ENCODE results near the gene KRTAP5-11.
"Not testable (repeated sequence)": the region's sequence is repeated elsewhere in the genome, so short reads cannot be mapped to it uniquely, and the experiment has no call there.

The KRTAP5-11 gene

GRCh38 chr11:71542879-71543777, 39.5 kb downstream of the KRTAP5-11 start:
- Histone ChIP-seq H3K4me2 (ENCODE audit: low read depth, low read length, poor library complexity, severe bottlenecking) (no peak overlapping the region), H3K36me3 (ENCODE audit: insufficient read depth, low read length) (no peaks in the 10 kb centered on the region), H3K79me2 (ENCODE audit: insufficient read depth, low read length) (no peaks in the 10 kb centered on the region), H3K4me1 (ENCODE audit: insufficient read depth, low read length, poor library complexity, severe bottlenecking) (no peaks in the 10 kb centered on the region), H3K9me2 (replicated peaks; ENCODE audit: low read depth, low read length) (no peaks in the 10 kb centered on the region), H3K9ac (ENCODE audit: low read depth, low read length, poor library complexity, severe bottlenecking) (no peak overlapping the region), H2AFZ (ENCODE audit: low read length) (no peak overlapping the region), H3K4me3 (ENCODE audit: low read length, poor library complexity, severe bottlenecking) (no peak overlapping the region), H4K20me1 (ENCODE audit: insufficient read depth, low read length, poor library complexity, severe bottlenecking) (no peaks in the 10 kb centered on the region), H3K27me3 (ENCODE audit: insufficient read depth, low read length, poor library complexity, severe bottlenecking) (no peaks in the 10 kb centered on the region), H3F3A (ENCODE audit: low read depth) (no peaks in the 10 kb centered on the region), H3K9me3 (ENCODE audit: insufficient read depth, low read depth, low read length) (peaks cover 7% of the 10 kb centered on the region; the same call in 1 of the 2 replicates)
- TF ChIP-seq EZH2phosphoT487 (IDR thresholded peaks at IDR 0.05; ENCODE audit: borderline replicate concordance) = no peak
- TF ChIP-seq, protein P1, sequence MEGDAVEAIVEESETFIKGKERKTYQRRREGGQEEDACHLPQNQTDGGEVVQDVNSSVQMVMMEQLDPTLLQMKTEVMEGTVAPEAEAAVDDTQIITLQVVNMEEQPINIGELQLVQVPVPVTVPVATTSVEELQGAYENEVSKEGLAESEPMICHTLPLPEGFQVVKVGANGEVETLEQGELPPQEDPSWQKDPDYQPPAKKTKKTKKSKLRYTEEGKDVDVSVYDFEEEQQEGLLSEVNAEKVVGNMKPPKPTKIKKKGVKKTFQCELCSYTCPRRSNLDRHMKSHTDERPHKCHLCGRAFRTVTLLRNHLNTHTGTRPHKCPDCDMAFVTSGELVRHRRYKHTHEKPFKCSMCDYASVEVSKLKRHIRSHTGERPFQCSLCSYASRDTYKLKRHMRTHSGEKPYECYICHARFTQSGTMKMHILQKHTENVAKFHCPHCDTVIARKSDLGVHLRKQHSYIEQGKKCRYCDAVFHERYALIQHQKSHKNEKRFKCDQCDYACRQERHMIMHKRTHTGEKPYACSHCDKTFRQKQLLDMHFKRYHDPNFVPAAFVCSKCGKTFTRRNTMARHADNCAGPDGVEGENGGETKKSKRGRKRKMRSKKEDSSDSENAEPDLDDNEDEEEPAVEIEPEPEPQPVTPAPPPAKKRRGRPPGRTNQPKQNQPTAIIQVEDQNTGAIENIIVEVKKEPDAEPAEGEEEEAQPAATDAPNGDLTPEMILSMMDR (conservative IDR thresholded peaks at IDR 0.05; ENCODE audit: low read length) = no peak

DNA sequence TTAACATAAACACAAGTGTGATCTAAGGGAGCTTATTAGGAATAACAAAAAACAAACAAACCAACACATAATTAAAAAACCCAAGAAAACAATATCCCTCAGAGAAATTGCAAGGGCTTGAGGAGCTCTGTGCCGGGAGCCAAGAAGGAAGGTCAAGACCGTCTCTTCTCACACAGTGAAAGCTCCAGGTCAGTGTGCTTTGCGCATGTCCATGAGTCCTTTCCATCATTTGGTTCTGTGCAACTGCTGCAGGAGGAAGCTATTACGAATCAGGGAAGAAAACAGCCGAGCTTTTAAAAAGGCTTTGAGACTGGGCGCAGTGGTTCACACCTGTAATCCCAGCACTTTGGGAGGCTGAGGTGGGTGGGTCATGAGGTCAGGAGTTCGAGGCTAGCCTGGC, 40.3 kb downstream of the KRTAP5-11 start:
- no peaks in the 10 kb centered on the region for H3K4me1 ChIP-seq (ENCODE audit: insufficient read depth, low read length, poor library complexity, severe bottlenecking)
- H2AFZ ChIP-seq (ENCODE audit: low read length) = no peak overlapping the region
- H3K9me2 ChIP-seq (replicated peaks; ENCODE audit: low read depth, low read length) = no peaks in the 10 kb centered on the region
- no peaks in the 10 kb centered on the region for H4K20me1 ChIP-seq (ENCODE audit: insufficient read depth, low read length, poor library complexity, severe bottlenecking)
- no peaks in the 10 kb centered on the region for H3K36me3 ChIP-seq (ENCODE audit: insufficient read depth, low read length)
- no peak overlapping the region for H3K9ac ChIP-seq (ENCODE audit: low read depth, low read length, poor library complexity, severe bottlenecking)
- H3K27me3 ChIP-seq (ENCODE audit: insufficient read depth, low read length, poor library complexity, severe bottlenecking) = no peaks in the 10 kb centered on the region
- no peak overlapping the region for H3K4me3 ChIP-seq (ENCODE audit: low read length, poor library complexity, severe bottlenecking)
- TF ChIP-seq, protein P1 (conservative IDR thresholded peaks at IDR 0.05; ENCODE audit: low read length) = no peak
- TF ChIP-seq EZH2phosphoT487 (IDR thresholded peaks at IDR 0.05; ENCODE audit: borderline replicate concordance) = no peak
- no peak overlapping the region for H3K4me2 ChIP-seq (ENCODE audit: low read depth, low read length, poor library complexity, severe bottlenecking)
- peaks cover 7% of the 10 kb centered on the region; the same call in 1 of the 2 replicates for H3K9me3 ChIP-seq (ENCODE audit: insufficient read depth, low read depth, low read length)
- no peaks in the 10 kb centered on the region for H3F3A ChIP-seq (ENCODE audit: low read depth)
- H3K79me2 ChIP-seq (ENCODE audit: insufficient read depth, low read length) = no peaks in the 10 kb centered on the region

DNA sequence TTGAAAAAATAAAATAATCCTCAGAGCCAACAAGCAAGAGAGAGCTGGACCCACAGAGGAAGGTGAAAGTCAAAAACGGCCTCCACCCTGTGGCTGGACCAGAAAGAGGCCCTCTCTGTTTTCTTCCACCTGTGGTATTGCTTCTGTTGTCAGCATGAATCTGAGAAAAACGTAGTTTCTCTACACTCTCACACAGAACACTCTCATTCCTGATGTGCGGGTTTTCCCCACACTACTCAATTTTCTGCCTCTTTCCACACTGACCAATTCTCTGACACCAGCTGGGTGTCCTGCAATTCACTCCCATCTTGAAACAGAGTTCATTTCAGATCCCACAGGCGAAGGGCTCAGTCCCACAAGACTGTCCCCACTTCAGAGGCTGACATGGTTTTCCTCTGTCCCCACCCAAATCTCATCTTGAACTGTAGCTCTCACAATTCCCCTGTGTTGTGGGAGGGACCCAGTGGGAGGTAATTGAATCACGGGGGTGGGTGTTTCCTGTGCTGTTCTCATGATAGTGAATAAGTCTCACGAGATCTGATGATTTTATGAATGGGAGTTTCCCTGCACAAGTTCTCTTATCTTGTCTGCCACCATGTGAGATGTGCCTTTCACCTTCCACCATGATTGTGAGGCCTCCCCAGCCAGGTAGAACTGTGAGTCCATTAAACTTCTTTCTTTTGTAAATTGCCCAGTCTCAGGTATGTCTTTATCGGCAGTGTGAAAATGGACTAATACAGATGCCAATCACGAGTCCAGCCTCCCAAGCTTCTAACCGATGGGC, 42.0 kb downstream of the KRTAP5-11 start:
- H3K9me2 ChIP-seq (replicated peaks; ENCODE audit: low read depth, low read length); H3K27me3 ChIP-seq (ENCODE audit: insufficient read depth, low read length, poor library complexity, severe bottlenecking); H2AFZ ChIP-seq (ENCODE audit: low read length); H3K4me1 ChIP-seq (ENCODE audit: insufficient read depth, low read length, poor library complexity, severe bottlenecking); H4K20me1 ChIP-seq (ENCODE audit: insufficient read depth, low read length, poor library complexity, severe bottlenecking); H3K4me3 ChIP-seq (ENCODE audit: low read length, poor library complexity, severe bottlenecking); H3K36me3 ChIP-seq (ENCODE audit: insufficient read depth, low read length); H3K9me3 ChIP-seq (ENCODE audit: insufficient read depth, low read depth, low read length); H3K4me2 ChIP-seq (ENCODE audit: low read depth, low read length, poor library complexity, severe bottlenecking); H3K9ac ChIP-seq (ENCODE audit: low read depth, low read length, poor library complexity, severe bottlenecking); H3F3A ChIP-seq (ENCODE audit: low read depth); H3K79me2 ChIP-seq (ENCODE audit: insufficient read depth, low read length): not testable (repeated sequence)

DNA sequence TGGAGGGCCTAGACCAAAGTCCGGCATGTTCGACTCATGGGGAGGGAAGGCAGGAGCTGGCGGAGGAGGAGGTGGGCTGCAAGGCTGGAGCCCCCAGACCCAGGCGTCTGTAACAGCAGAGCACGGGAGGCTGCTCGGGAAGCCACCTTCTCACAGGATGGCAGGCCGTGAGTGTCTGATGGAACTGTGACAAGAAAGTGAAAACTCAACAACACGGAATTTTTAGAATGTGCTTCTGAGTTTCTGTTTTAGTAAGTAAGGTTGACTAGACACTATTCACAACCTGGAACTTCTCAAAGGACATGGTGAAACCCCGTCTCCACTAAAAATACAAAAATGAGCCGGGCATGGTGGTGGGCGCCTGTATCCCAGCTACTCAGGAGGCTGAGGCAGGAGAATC, 42.7 kb downstream of the KRTAP5-11 start:
- H3F3A ChIP-seq (ENCODE audit: low read depth); H4K20me1 ChIP-seq (ENCODE audit: insufficient read depth, low read length, poor library complexity, severe bottlenecking); H3K9me3 ChIP-seq (ENCODE audit: insufficient read depth, low read depth, low read length); H3K4me3 ChIP-seq (ENCODE audit: low read length, poor library complexity, severe bottlenecking); H3K4me2 ChIP-seq (ENCODE audit: low read depth, low read length, poor library complexity, severe bottlenecking); H3K9ac ChIP-seq (ENCODE audit: low read depth, low read length, poor library complexity, severe bottlenecking); H2AFZ ChIP-seq (ENCODE audit: low read length); H3K27me3 ChIP-seq (ENCODE audit: insufficient read depth, low read length, poor library complexity, severe bottlenecking); H3K79me2 ChIP-seq (ENCODE audit: insufficient read depth, low read length); H3K36me3 ChIP-seq (ENCODE audit: insufficient read depth, low read length); H3K4me1 ChIP-seq (ENCODE audit: insufficient read depth, low read length, poor library complexity, severe bottlenecking); H3K9me2 ChIP-seq (replicated peaks; ENCODE audit: low read depth, low read length): not testable (repeated sequence)

Measured in Loucy (cell line).